K562 (cell line): ENCODE results near the gene TLK2. TPM values are rescaled to one million over a fixed set of nuclear protein-coding genes. Genes with fewer than 3 reads are reported as not detected.
"Not testable (repeated sequence)": the region's sequence is repeated elsewhere in the genome, so short reads cannot be mapped to it uniquely, and the experiment has no call there.

ENCODE experiments used
- ATAC-seq: fragments of 200-7000 bp; cut with Tn5 transposase; 3 replicates; pipeline ENCODE4 v1.9.1; 2020; ENCODE audit warnings: moderate library complexity
- BruUV-seq: library from RNA; stranded (reverse); fragments of 400-500 nt; replicated peaks from 2 replicates; lab custom pipeline; 2021; lab: Mats Ljungman, UMichigan
- CTCF ChIA-PET: fragments of 300-600 bp; formaldehyde crosslinking; extraction: SDS; loops from one replicate; lab custom pipeline; 2021; ENCODE audit warnings: low intra/inter-chr PET ratio; lab: Yijun Ruan, JAX
- POLR2A ChIA-PET: fragments of 300-600, 350-650 bp; sonication (Branson Sonifier 250); formaldehyde crosslinking; extraction: SDS; loops from one replicate; lab custom pipeline; 2021; ENCODE audit warnings: antibody characterized with exemption, inconsistent platforms; lab: Yijun Ruan, JAX
- DNase-seq, 4 experiments: peaks; one replicate each; pipeline versions ENCODE4 v3.0.0 to v3.0.0-alpha.2; 2011 to 2018; ENCODE audit warnings: low spot score in 3 of 4, mixed read lengths in 3 of 4; ENCODE audit errors: extremely low read depth in 1 of 4
- FAIRE-seq: peaks from 2 replicates; lab custom pipeline; 2011; peaks lifted over from hg19 to GRCh38; lab: Jason Lieb, UNC
- H2AFZ ChIP-seq: 2 replicates; pipeline ENCODE4 v1.6.0; 2011; ENCODE audit warnings: low read depth, low read length, control low read depth, inconsistent platforms
- H3K27ac ChIP-seq: fragments of 200-600 bp; 3 replicates; pipeline ENCODE4 v1.8.0; 2011; ENCODE audit warnings: low read depth, mild to moderate bottlenecking, control low read depth, inconsistent platforms, low read length, moderate library complexity, mixed read lengths; ENCODE audit errors: extremely low read depth
- H3K27me3 ChIP-seq, 2 experiments: fragments of 300-600 bp in 1 of 2; 2 replicates in 1 of 2; 3 replicates in 1 of 2; pipeline versions ENCODE4 v1.6.0 to v1.8.0; 2011; ENCODE audit warnings: inconsistent platforms in 2 of 2, low read length in 2 of 2, mild to moderate bottlenecking in 1 of 2, mixed read lengths in 1 of 2, moderate library complexity in 1 of 2; ENCODE audit not compliant: control insufficient read depth in 2 of 2, insufficient read depth in 2 of 2
- H3K36me3 ChIP-seq: fragments of 300-600 bp; 3 replicates; pipeline ENCODE4 v1.8.0; 2011; ENCODE audit warnings: mild to moderate bottlenecking, low read length, inconsistent platforms; ENCODE audit not compliant: control insufficient read depth, insufficient read depth
- H3K4me1 ChIP-seq, 2 experiments: fragments of 200-600 bp in 1 of 2; replicated peaks in 1 of 2; 2 replicates in 1 of 2; 3 replicates in 1 of 2; pipeline versions ENCODE4 v1.5.1 to v1.8.0; 2011; ENCODE audit warnings: inconsistent platforms in 2 of 2, low read length in 2 of 2, mild to moderate bottlenecking in 1 of 2, mixed read lengths in 1 of 2, moderate library complexity in 1 of 2; ENCODE audit not compliant: control insufficient read depth in 2 of 2, insufficient read depth in 2 of 2
- H3K4me2 ChIP-seq: 2 replicates; pipeline ENCODE4 v1.6.1; 2011; ENCODE audit warnings: low read length, control low read depth, inconsistent platforms, mixed read lengths; ENCODE audit not compliant: insufficient read depth
- H3K4me3 ChIP-seq: fragments of 200-600 bp; sonication (generic), shearing (Covaris generic); 2 replicates; pipeline ENCODE4 v1.5.1; 2016; ENCODE audit warnings: control low read depth, inconsistent platforms
- H3K79me2 ChIP-seq: fragments of 200-600 bp; 3 replicates; pipeline ENCODE4 v1.8.0; 2011; ENCODE audit warnings: low read length, inconsistent platforms; ENCODE audit not compliant: control insufficient read depth, insufficient read depth
- H3K9ac ChIP-seq, 2 experiments: 2 replicates each; pipeline versions ENCODE4 v1.6.0 to v1.6.1; 2011; ENCODE audit warnings: low read depth in 2 of 2, low read length in 2 of 2, control low read depth in 1 of 2, inconsistent platforms in 1 of 2, mild to moderate bottlenecking in 1 of 2, mixed read lengths in 1 of 2; ENCODE audit not compliant: insufficient read depth in 1 of 2
- H3K9me1 ChIP-seq: one replicate; pipeline ENCODE4 v1.6.0; 2011; ENCODE audit warnings: inconsistent platforms, mild to moderate bottlenecking, low read length, moderate library complexity; ENCODE audit not compliant: control insufficient read depth, insufficient read depth
- H3K9me3 ChIP-seq: replicated peaks from 2 replicates; pipeline ENCODE4 v1.5.1; 2011; ENCODE audit warnings: low read depth, low read length, inconsistent platforms; ENCODE audit not compliant: control insufficient read depth, insufficient read depth
- H4K20me1 ChIP-seq: replicated peaks from 2 replicates; pipeline ENCODE4 v1.6.1; 2011; ENCODE audit warnings: low read length, inconsistent platforms, mixed read lengths; ENCODE audit not compliant: control insufficient read depth, insufficient read depth
- CHD7 ChIP-seq: fragments of 200-600 bp; sonication (generic); IDR thresholded peaks from one replicate; pipeline ENCODE4 v1.6.1; 2012; ENCODE audit warnings: mild to moderate bottlenecking, low read depth, low read length, inconsistent platforms
- WGBS: fragments of 100-300 bp; shearing (Covaris generic); methylation state at CpG from one replicate; pipeline ENCODE4 v1.1.6; 2016; ENCODE audit warnings: low coverage, mixed read lengths; ENCODE audit not compliant: insufficient coverage; ENCODE audit errors: missing lambda C conversion rate; 5-methylcytosine and 5-hydroxymethylcytosine counted together
- in situ Hi-C: fragments of 300-500 bp; cut with MboI; formaldehyde crosslinking; loops from 4 replicates; pipeline ENCODE4 v1.15.0; 2018; ENCODE audit warnings: inconsistent platforms, mixed read lengths
- intact Hi-C: fragments of 100-400 bp; cut with micrococcal nuclease; formaldehyde crosslinking; loops from 2 replicates; pipeline ENCODE4 v1.14.2; 2022
- polyA plus RNA-seq, 8 experiments: library from polyadenylated mRNA; depleted of rRNA in 4 of 8; stranded (reverse) in 5 of 8; unstranded in 3 of 8; fragments of >200 nt; fragmentation: Nextera tagmentation in 2 of 8; fragmentation: Illumina TruSeq in 1 of 8; extraction: Ambion mirVana in 2 of 8; extraction: Trizol in 1 of 8; gene quantifications; 2 replicates each; pipeline versions ENCODE4 v1.2.1 to v1.2.3, GENCODE V29; 2011 to 2014; ENCODE audit warnings: inconsistent platforms in 1 of 8, missing spikeins in 1 of 8
- total RNA-seq, 7 experiments: library from RNA; depleted of rRNA in 6 of 7; stranded (reverse); fragments of >200 nt in 6 of 7; fragmentation: Illumina TruSeq in 2 of 7; extraction: Trizol in 2 of 7; gene quantifications; 2 replicates each; pipeline versions ENCODE4 v1.2.1 to v1.2.3, GENCODE V29; 2011 to 2021; ENCODE audit warnings: low replicate concordance in 1 of 7

The TLK2 gene
- total and polyA plus RNA-seq, 9 of the 15 experiments (the other 6 are each of a cell fraction or from before 2014, with no cell fraction given) = 10.1 to 51.9 (median 32.4) TPM

- TF ChIP-seq CHD7 = no peak
These were observed 133.1 kb downstream of the TLK2 start (continued) for GRCh38 chr17:62611728-62612127.

GRCh38 chr17:62612289-62612688, 133.7 kb downstream of the TLK2 start:
- H3K36me3 ChIP-seq = peaks cover 61% of the 10 kb centered on the region
- H3K9me1 ChIP-seq, intact Hi-C loops, FAIRE-seq, BruUV-seq, ATAC-seq, H3K27me3 ChIP-seq, H3K9ac ChIP-seq, H4K20me1 ChIP-seq, H2AFZ ChIP-seq, DNase-seq, H3K79me2 ChIP-seq, H3K9me3 ChIP-seq, in situ Hi-C loops, H3K4me2 ChIP-seq, POLR2A ChIA-PET, H3K4me3 ChIP-seq, H3K4me1 ChIP-seq, H3K27ac ChIP-seq: not testable (repeated sequence)
- 93% methylated on average over 10 of the region's 12 CpGs for WGBS
- CTCF ChIA-PET = interaction anchor here (0.7 kb wide), 1 partner anchor 698 kb away, joined by 3 read pairs; no protein-coding TSS in a partner anchor

- H3K79me2 ChIP-seq, H2AFZ ChIP-seq, H3K27ac ChIP-seq, CTCF ChIA-PET, POLR2A ChIA-PET, H3K4me1 ChIP-seq, in situ Hi-C loops, H4K20me1 ChIP-seq, FAIRE-seq, H3K4me3 ChIP-seq, H3K27me3 ChIP-seq, DNase-seq, H3K9me1 ChIP-seq, intact Hi-C loops, ATAC-seq, H3K9ac ChIP-seq, H3K4me2 ChIP-seq, H3K9me3 ChIP-seq, BruUV-seq: not testable (repeated sequence)
- 83% methylated on average over 2 of the region's 4 CpGs for WGBS
- peaks cover 53% of the 10 kb centered on the region for H3K36me3 ChIP-seq
These were observed 134.5 kb downstream of the TLK2 start for GRCh38 chr17:62613095-62613494.
